NK-92 (cell line): ENCODE data around the gene EFCAB11.
"Not testable (repeated sequence)": the region's sequence is repeated elsewhere in the genome, so short reads cannot be mapped to it uniquely, and the experiment has no call there.

Source experiments
- DNase-seq: peaks from one replicate; lab custom pipeline; 2025; ENCODE audit not compliant: unreplicated experiment; lab: John Stamatoyannopoulos, UW

Gene EFCAB11

GRCh38 chr14:89912221-89912620 is 42.3 kb downstream of the EFCAB11 start:
- no peak for DNase-seq

GRCh38 chr14:89911010-89911919 is 43.3 kb downstream of the EFCAB11 start:
- DNase-seq, result no peak

DNA sequence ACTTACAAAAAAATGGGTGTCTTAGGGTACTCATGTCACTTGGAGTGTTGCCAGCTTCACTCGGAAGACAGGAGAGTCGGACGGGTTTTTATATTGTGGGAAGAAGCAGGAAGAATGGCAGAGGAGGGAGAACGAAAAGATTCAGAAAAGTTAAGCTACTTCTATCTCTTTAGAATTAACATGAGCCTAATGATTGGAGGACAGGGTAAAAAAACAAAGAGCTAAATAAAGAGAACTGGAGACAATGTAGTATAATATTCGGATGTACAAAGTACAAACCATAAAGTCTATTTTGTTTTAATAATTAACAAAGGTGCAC is 43.9 kb downstream of the EFCAB11 start:
- DNase-seq, result no peak

DNA sequence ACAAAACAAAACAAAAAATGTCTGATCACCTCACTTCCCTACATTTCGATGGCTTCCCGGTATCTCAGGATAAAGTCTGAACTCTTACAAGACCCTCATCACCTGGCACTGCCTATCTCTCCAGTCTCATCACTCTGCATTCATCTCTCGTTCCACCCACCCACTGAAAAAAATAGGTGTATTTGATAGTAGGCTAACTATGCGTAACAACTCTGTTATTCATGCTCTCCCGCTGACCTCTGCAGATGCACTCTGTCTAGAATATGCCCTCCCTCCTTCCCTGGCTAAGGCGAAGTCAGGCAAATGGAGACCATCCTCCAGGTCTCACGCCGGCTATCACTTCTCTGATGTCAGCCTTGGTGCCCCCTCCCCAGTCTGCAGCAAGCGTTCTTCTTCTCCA is 44.9 kb downstream of the EFCAB11 start:
- DNase-seq, result no peak

- no peak for DNase-seq
Observed at GRCh38 chr14:89908712-89909450, 45.6 kb downstream of the EFCAB11 start.

DNA sequence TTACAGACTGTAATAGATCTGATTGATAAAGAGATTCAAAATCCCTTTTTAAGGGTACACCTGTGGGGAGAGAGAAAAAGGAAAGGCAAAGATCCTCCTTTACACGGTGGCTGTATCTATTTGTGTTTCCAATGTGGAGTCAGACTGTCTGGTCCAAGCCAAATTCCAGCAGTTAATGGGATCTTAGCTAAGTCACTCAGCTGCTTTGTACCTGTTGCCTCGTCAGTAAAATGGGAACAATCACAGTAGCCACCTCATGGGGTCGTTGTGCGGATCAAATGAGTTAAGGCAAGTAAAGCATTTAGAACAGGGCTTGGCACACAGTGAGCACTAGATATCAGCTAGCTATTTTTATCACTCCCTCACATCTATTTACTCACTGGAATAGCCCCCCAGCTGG is 46.9 kb downstream of the EFCAB11 start:
- DNase-seq, result no peak

DNA sequence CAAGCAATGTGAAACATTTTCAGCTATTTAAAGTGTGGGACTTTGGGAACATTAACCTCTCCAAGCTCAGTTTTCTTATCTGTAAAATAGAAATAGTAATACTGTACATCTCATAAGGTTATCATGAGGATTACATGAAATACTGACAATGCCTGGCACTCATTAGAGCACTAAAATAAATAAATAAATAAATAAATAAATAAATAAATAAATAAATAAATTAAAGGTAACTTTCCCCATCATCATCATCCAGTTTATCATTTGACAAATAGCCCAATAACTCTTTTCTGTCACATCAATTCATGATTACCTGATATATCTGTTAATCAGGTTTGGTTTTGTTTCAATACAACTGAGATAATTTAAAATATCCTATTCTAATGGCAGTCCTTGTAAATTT is 48.5 kb downstream of the EFCAB11 start:
- no peak for DNase-seq

- no peak for DNase-seq
Observed at GRCh38 chr14:89903340-89903952, 51.1 kb downstream of the EFCAB11 start.

- DNase-seq, result no peak
Observed at GRCh38 chr14:89902881-89903280, 51.6 kb downstream of the EFCAB11 start.

DNA sequence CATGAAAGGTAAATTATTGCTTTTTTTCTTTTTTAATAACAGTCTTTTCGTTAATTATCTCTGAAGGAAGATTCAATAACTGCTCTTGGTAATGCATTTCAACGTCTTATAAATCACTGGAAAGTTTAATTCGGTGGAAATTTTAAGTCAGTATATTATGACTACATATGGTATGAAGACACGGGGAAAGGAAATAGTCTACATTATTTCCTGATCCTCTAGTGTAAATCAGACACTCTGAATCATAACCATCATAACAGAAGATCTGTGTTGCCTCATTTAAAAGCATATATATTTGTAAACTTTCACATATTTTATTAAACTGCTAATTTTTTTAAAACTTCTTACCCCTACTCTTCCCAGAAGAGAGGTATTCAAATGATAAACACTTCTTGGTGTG is 53.7 kb downstream of the EFCAB11 start:
- DNase-seq, result no peak

DNA sequence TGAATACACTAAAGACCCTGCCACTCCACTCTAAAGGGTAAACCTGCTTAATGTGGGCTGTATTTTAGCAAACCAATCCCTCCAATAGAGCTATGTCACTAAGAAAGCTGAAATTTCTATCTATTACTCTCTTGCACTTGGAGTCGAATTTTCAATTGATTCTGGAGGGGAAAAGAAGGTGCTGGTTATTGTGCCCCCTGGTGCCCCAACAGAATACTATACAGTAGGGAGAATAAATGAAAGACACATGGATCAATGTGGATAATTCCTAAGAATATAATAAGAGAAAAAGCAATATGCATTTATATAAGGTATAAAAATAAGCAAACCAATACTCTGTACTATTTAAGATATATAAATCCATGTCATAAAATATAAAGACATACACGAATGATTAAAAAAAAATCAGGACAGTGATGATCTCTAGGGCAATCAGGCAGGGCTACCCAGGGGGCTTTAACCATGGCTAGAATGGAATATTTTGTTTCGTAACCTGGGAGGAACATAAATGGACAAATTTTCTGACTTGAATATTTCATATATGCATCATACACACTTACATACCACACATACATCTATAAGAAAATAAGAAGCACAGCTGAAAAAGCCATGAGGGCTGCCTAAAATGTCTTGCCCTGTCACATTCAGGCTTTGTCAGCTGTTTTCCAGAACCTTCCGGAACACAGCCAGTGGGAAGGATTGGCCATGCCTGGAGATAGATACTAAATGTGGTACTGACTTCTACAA is 54.4 kb downstream of the EFCAB11 start:
- DNase-seq, result no peak

- DNase-seq, result no peak
Observed at GRCh38 chr14:89899291-89899690, 55.2 kb downstream of the EFCAB11 start.

DNA sequence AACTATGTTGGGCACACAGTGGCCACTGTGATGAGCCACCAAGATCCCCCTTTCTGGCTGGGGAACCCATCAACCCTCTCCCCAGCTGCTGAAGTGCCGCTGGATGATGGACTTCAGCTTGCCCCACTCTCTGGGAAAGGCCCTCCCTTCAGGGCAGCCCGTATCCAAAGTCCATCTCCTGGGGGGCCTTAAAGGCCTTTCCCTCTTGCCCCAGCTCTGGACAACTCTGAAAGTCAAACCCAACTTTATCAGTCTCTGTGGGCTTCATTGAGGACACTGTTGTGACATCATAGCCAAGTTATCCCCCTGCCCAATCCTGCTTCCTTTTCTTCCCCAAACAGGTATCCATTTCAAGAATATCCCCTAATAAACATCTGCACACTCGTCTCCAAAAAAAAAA is 61.1 kb downstream of the EFCAB11 start:
- DNase-seq, result not testable (repeated sequence)

DNA sequence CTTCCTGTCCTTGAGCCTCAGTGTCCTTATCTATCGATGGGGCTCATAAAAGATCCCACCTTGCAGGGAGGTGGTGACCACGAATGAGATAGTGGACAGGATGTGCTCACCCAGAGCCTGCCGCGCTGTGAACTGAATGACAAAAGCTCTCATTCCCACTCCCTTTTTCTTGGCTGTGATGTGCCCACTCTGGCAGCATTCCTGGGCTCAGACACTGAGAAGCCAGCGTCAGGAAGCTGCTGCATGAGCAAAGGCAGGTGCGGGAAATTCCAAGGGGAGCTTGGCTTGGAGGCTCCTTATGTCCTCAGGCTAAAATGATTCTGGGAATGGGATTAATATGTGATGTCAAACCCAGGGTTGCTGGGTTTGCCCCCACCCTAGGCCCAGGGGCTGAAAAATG is 61.6 kb downstream of the EFCAB11 start:
- no peak for DNase-seq

GRCh38 chr14:89891721-89892120 is 62.8 kb downstream of the EFCAB11 start:
- DNase-seq, result not testable (repeated sequence)

GRCh38 chr14:89891055-89891454 is 63.5 kb downstream of the EFCAB11 start:
- DNase-seq, result no peak

GRCh38 chr14:89890589-89890988 is 63.9 kb downstream of the EFCAB11 start:
- DNase-seq, result no peak

DNA sequence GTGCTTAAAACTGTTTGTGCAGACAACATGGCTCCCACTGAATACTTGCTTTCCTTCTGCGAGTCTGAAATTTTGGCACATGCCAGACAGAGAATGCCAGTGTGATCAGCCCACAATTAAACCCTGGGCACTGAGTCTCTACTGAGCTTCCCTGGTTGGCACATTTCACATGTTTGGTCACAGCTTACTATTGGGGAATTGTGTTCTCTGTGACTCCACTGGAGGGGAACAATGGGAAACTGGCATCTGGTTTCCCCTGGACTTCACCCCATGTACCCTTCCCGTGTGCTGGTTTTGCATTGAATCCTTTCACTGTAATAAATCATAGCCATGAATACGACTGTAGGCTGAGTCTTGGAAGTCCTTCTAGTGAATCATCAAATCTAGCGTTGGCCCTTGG is 64.9 kb downstream of the EFCAB11 start:
- DNase-seq, result no peak

DNA sequence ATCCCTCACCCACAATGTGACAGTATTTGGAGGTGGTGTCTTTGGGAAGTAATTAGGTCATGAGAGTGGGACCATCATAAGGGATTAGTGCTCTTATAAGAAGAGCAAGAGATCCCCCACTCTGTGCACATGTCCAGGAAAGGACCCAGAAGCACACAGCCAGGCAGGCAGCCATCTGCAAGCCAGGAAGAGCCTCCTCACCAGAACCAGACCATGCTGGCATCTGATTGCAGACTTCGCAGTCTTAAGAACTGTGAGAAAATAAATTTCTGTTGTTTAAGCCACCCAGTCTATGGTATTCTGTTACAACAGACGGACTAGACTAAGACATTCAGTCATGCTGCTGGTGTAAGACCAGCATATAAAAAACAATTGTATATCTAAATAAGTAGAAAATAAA is 69.8 kb downstream of the EFCAB11 start:
- DNase-seq, result no peak

DNA sequence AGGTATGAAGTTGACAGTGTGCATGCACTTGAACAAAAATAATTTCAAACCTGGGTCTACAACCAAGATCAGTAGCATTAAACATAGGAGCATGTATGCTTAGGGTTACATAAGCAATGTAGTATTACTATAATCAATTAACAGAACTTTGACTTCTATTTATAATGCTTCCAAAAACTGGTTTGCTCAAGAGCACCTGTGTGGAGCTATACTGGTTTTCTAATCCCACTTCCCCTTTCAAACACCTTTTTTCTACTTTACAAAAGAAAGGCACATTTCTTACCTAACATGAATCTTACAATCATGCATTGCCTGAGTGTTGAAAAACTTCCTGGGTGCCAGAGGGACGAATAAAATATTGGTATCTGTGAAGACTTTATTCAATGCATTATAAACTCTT is 72.7 kb downstream of the EFCAB11 start:
- no peak for DNase-seq

- not testable (repeated sequence) for DNase-seq
Observed at GRCh38 chr14:89874091-89874490, 80.4 kb downstream of the EFCAB11 start.
